OCI-LY7 (cell line): ENCODE measurements around the gene AP2A1. TPM values are rescaled to one million over a fixed set of nuclear protein-coding genes. Genes with fewer than 3 reads are reported as not detected.

Experiments used
- BruUV-seq: library from RNA; stranded (reverse); fragments of 400-500 nt; replicated peaks from 2 replicates; lab custom pipeline; 2021; lab: Mats Ljungman, UMichigan
- CTCF ChIA-PET: fragments of 300-600 bp; sonication (Branson Sonifier 250); formaldehyde crosslinking; loops from one replicate; lab custom pipeline; 2022; ENCODE audit warnings: antibody characterized with exemption; ENCODE audit not compliant: unreplicated experiment; lab: Charles Lee
- POLR2A ChIA-PET: fragments of 300-600 bp; sonication (Branson Sonifier 250); formaldehyde crosslinking; loops from one replicate; lab custom pipeline; 2022; ENCODE audit warnings: antibody characterized with exemption; lab: Charles Lee
- DNase-seq: peaks from one replicate; pipeline ENCODE4 v3.0.0-alpha.2; 2015; ENCODE audit warnings: low spot score
- H2AFZ ChIP-seq: fragments of 200-600 bp; sonication (generic), shearing (Covaris generic); 2 replicates; pipeline ENCODE4 v1.6.1; 2014; ENCODE audit warnings: mild to moderate bottlenecking, antibody characterized with exemption, low read length, moderate library complexity
- H3K27ac ChIP-seq: fragments of 200-600 bp; sonication (generic); 2 replicates; pipeline ENCODE4 v1.5.1; 2014; ENCODE audit warnings: mixed run types, low read depth, mild to moderate bottlenecking, moderate library complexity, low read length, inconsistent platforms; ENCODE audit not compliant: poor library complexity, severe bottlenecking
- H3K36me3 ChIP-seq: fragments of 200-600 bp; sonication (generic); 2 replicates; pipeline ENCODE4 v1.6.1; 2014; ENCODE audit warnings: mild to moderate bottlenecking, antibody characterized with exemption, low read length, moderate library complexity, mixed read lengths; ENCODE audit not compliant: insufficient read depth
- H3K4me1 ChIP-seq: fragments of 200-600 bp; sonication (generic); 2 replicates; pipeline ENCODE4 v1.5.1; 2014; ENCODE audit warnings: mild to moderate bottlenecking, low read length; ENCODE audit not compliant: insufficient read depth, poor library complexity, severe bottlenecking
- H3K4me2 ChIP-seq: fragments of 200-600 bp; sonication (generic); 2 replicates; pipeline ENCODE4 v1.6.1; 2014; ENCODE audit warnings: mild to moderate bottlenecking, low read length
- H3K4me3 ChIP-seq: fragments of 200-600 bp; sonication (generic); 2 replicates; pipeline ENCODE4 v1.5.1; 2014; ENCODE audit warnings: mild to moderate bottlenecking, low read depth, low read length; ENCODE audit not compliant: poor library complexity, severe bottlenecking
- H3K79me2 ChIP-seq: fragments of 200-600 bp; sonication (generic); 2 replicates; pipeline ENCODE4 v1.6.1; 2016; ENCODE audit warnings: low read depth, mild to moderate bottlenecking, low read length, moderate library complexity, mixed read lengths; ENCODE audit not compliant: insufficient read depth
- H3K9me2 ChIP-seq: fragments of 200-600 bp; sonication (generic); 2 replicates; pipeline ENCODE4 v1.6.1; 2016; ENCODE audit warnings: mild to moderate bottlenecking, low read length, mixed read lengths; ENCODE audit not compliant: insufficient read depth
- H3K9me3 ChIP-seq: fragments of 200-600 bp; sonication (generic); 2 replicates; pipeline ENCODE4 v1.6.1; 2014; ENCODE audit warnings: mild to moderate bottlenecking, mixed run types, low read length, mixed read lengths
- H4K20me1 ChIP-seq: fragments of 200-600 bp; sonication (generic); 2 replicates; pipeline ENCODE4 v1.6.1; 2014; ENCODE audit warnings: mild to moderate bottlenecking, antibody characterized with exemption, low read length, moderate library complexity, mixed read lengths; ENCODE audit not compliant: insufficient read depth
- CTCF ChIP-seq: fragments of 200-600 bp; sonication (generic); conservative IDR thresholded peaks from 2 replicates; pipeline ENCODE4 v1.5.1; 2014; ENCODE audit warnings: mild to moderate bottlenecking, antibody characterized with exemption, low read length, moderate library complexity, mixed read lengths
- EZH2phosphoT487 ChIP-seq: fragments of 200-600 bp; sonication (generic); IDR thresholded peaks from 2 replicates; pipeline ENCODE4 v1.6.1; 2018; ENCODE audit warnings: low read depth, borderline replicate concordance, mild to moderate bottlenecking, mixed run types, antibody characterized with exemption, low read length, moderate library complexity, mixed read lengths
- intact Hi-C: fragments of 100-400 bp; cut with micrococcal nuclease; formaldehyde crosslinking; loops from one replicate; pipeline ENCODE4 v1.10.0; 2022; ENCODE audit not compliant: unreplicated experiment
- total RNA-seq, 2 experiments: library from RNA; depleted of rRNA in 1 of 2; stranded (reverse); fragments of >200 nt in 1 of 2; shearing (Covaris generic) in 1 of 2; gene quantifications; 2 replicates each; pipeline ENCODE4 v1.2.3, GENCODE V29; 2014 to 2022

The AP2A1 gene
- total RNA-seq, 2 experiments from 2014 or later, result 46.9 to 47.4 TPM

- POLR2A ChIA-PET, result no interaction called here
- H3K4me3 ChIP-seq, result no peak overlapping the region
- peak overlapping the region; percentile 35; the same call in 1 of the 2 replicates for H3K4me2 ChIP-seq
- peaks cover 12% of the 10 kb centered on the region for H3K4me1 ChIP-seq
- H3K79me2 ChIP-seq, result no peaks in the 10 kb centered on the region
- intact Hi-C loops, result no loop called here
- CTCF ChIA-PET, result no interaction called here
- no peaks in the 10 kb centered on the region for H4K20me1 ChIP-seq
- DNase-seq, result peak; percentile 45
- BruUV-seq, result no TSS peak
- H3K27ac ChIP-seq, result no peak overlapping the region
- H2AFZ ChIP-seq, result no peak overlapping the region
- no peaks in the 10 kb centered on the region for H3K9me3 ChIP-seq
- no peaks in the 10 kb centered on the region for H3K9me2 ChIP-seq
- H3K36me3 ChIP-seq, result peaks cover 41% of the 10 kb centered on the region
- TF ChIP-seq CTCF, result no peak
- TF ChIP-seq EZH2phosphoT487, result no peak
Observed at GRCh38 chr19:49843265-49843664, 76.5 kb downstream of the AP2A1 start.

- DNase-seq, result no peak
- TF ChIP-seq CTCF, result no peak
- no peak for TF ChIP-seq EZH2phosphoT487
- no peaks in the 10 kb centered on the region for H3K79me2 ChIP-seq
- H3K4me2 ChIP-seq, result no peak overlapping the region
- no TSS peak for BruUV-seq
- no peak overlapping the region for H3K27ac ChIP-seq
- H3K9me3 ChIP-seq, result no peaks in the 10 kb centered on the region
- CTCF ChIA-PET, result no interaction called here
- H4K20me1 ChIP-seq, result no peaks in the 10 kb centered on the region
- intact Hi-C loops, result no loop called here
- H3K4me1 ChIP-seq, result peaks cover 12% of the 10 kb centered on the region
- H2AFZ ChIP-seq, result no peak overlapping the region
- H3K36me3 ChIP-seq, result peaks cover 29% of the 10 kb centered on the region
- H3K9me2 ChIP-seq, result no peaks in the 10 kb centered on the region
- POLR2A ChIA-PET, result interaction anchor here (0.7 kb wide), 1 partner anchor 18 kb away, joined by 3 read pairs; no protein-coding TSS in a partner anchor
- no peak overlapping the region for H3K4me3 ChIP-seq
Observed at GRCh38 chr19:49844138-49845095, 77.6 kb downstream of the AP2A1 start.

- Histone ChIP-seq H3K27ac (no peak overlapping the region), H2AFZ (no peak overlapping the region), H3K9me3 (no peaks in the 10 kb centered on the region), H3K79me2 (no peaks in the 10 kb centered on the region), H3K36me3 (peaks cover 21% of the 10 kb centered on the region), H3K9me2 (no peaks in the 10 kb centered on the region), H3K4me2 (no peak overlapping the region), H3K4me1 (peaks cover 19% of the 10 kb centered on the region), H3K4me3 (no peak overlapping the region), H4K20me1 (no peaks in the 10 kb centered on the region)
- no TSS peak for BruUV-seq
- TF ChIP-seq CTCF (peak; percentile 47), EZH2phosphoT487 (no peak)
- DNase-seq, result no peak
- intact Hi-C loops, result no loop called here
- ChIA-PET POLR2A (no interaction called here), CTCF (no interaction called here)
Observed at GRCh38 chr19:49845414-49845813, 78.6 kb downstream of the AP2A1 start.
